Measurements from ENCODE around the gene JPH3.

Gene JPH3

DNA sequence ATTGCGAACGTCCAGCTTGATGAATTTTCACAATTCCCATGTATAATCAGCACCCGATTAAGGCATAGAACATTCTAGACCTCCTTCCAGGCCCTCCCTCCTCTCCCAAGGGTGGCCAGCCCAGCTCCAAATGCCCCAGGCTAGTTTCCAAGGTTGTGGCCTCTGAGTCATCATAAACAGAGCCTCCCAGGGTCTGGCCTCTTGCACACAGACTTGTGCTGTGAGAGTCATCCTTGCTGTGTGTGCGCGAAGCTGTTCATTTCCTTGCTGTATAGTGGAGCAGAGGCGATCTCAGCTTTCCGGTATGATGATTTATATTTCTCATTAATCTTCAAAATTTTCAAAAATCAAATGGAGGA, 20.5 kb upstream of the JPH3 start:
- Mint-ChIP-seq H3K4me3 (no peak overlapping the region), H3K36me3 (ENCODE audit: insufficient read depth) (no peaks in the 10 kb centered on the region), H3K9me3 (no peaks in the 10 kb centered on the region), H3K27me3 (peaks cover 55 to 90% of the 10 kb centered on the region in 2 donors), H3K27ac (no peak overlapping the region), H3K4me1 (ENCODE audit: low read depth in 2 of 2) (no peaks in the 10 kb centered on the region)
- ATAC-seq (replicated peaks) (no peak), DNase-seq (no peak)

DNA sequence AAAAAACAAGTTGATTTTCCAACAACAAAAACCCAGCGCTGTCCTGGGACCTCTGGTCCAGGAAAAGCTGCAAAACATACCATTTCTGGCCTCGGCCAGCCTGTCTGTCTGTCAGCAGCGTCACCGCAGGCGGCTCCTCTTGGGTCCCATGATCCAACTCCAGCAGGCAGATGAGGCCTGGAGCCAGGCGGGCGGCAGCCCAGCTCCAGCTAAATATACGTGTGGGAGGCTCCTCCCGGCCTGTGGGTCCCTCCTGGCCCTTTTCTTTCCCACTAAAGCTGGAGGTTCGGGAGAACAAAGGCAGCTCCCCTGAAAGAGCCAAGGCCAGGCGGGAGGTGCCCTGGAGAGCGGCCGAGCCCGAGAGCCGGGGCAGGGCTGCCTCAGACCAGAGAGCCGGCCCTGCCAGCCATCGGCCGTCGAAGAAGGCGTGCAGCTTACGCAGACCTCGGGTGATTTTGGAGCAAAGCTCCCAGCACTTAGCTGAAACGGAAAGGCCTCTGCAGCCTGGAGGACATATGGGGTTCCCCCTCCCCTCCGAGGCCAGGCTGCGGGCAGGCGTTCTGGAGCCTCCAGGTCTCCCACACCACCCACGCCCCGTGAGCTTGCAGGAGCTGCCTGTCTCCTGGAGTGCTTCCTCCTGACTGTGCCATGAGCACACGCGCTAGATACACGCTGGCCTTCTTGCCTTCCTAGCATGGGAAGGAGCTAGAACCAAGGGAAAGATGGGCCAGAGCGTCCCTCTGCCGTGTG, 19.9 kb upstream of the JPH3 start:
- H3K4me3 Mint-ChIP-seq, result no peak overlapping the region
- ATAC-seq (replicated peaks), result no peak
- no peaks in the 10 kb centered on the region for H3K4me1 Mint-ChIP-seq (ENCODE audit: low read depth in 2 of 2)
- no peaks in the 10 kb centered on the region for H3K9me3 Mint-ChIP-seq
- H3K27ac Mint-ChIP-seq, result no peak overlapping the region
- peaks cover 59 to 92% of the 10 kb centered on the region in 2 donors for H3K27me3 Mint-ChIP-seq
- H3K36me3 Mint-ChIP-seq (ENCODE audit: insufficient read depth), result no peaks in the 10 kb centered on the region
- DNase-seq, result no peak

DNA sequence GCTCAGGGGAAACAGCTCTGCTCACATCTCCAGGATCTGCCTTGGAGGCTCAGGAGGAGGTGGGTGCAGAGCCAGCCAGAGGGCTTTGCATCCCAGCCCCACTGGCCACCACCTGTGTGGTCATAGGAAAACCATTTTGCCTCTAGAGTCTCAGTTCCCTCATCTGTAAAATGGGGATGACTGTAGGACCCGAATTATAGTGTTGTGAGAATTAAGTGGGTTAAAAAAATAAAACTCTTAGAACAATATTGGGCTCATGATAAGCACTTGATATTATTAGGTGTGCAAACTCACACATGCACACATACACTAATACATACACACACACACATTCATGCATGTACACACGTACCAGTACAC, 19.4 kb upstream of the JPH3 start:
- peaks cover 63 to 97% of the 10 kb centered on the region in 2 donors for H3K27me3 Mint-ChIP-seq
- H3K4me1 Mint-ChIP-seq (ENCODE audit: low read depth in 2 of 2), result no peaks in the 10 kb centered on the region

DNA sequence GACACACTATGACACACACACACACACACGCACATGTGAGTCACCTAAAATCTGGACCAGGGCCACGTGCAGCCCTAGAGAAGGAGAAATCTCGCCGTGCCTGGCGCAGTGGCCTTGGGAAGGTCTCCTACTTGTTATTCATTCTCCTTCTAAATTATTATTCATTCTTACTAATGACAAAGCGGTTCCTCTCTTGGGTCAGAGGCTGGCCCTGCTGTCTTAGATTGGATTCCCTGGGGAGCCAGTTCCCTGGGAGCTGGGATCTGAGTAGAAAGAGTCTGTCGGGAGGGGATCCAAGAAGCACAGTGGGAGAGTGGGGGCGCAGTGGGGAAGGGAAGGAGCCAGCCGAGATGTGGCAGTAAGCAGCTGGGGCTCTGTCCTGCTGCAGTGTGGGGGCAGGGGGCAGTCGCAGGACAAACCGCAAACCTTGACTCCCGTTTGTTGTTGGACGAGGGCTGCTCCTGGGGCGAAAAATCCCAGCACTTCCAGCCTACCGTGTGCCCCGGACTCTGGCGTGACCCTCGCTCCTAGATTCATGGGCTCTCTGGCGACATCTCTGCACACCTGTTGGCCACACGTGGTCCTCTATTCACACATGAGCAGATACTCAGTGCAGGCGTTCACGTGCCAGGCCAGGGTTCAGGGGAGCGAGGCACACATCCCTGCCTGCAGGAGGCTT, 18.7 kb upstream of the JPH3 start:
- H3K27ac Mint-ChIP-seq, result no peak overlapping the region

More for the DNA sequence above, 19.4 kb upstream of the JPH3 start:
- no peak for ATAC-seq (replicated peaks)
- Mint-ChIP-seq H3K9me3 (no peaks in the 10 kb centered on the region), H3K4me3 (no peak overlapping the region), H3K27ac (no peak overlapping the region), H3K36me3 (ENCODE audit: insufficient read depth) (no peaks in the 10 kb centered on the region)
- no peak for DNase-seq

DNA sequence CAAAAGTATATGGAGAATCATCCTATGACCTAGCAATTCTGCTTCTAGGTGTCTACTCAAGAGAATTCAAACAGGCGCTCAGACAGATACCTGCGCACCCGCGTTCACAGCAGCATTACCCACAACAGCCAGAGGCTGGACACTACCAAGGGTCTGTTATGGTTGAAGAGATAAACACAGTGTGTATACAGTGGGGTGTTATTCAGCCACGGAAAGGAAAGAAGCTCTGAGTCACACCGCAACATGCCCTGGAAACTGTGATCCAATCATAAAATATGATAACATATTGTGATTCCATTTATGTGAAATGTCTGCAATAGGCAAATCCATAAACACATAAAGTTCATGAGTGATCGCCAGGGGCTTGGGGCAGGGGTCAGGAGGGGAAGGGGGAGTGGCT, 18.0 kb upstream of the JPH3 start:
- DNase-seq, result no peak
- Mint-ChIP-seq H3K4me1 (ENCODE audit: low read depth in 2 of 2) (no peaks in the 10 kb centered on the region), H3K27ac (no peak overlapping the region), H3K4me3 (no peak overlapping the region), H3K9me3 (no peaks in the 10 kb centered on the region), H3K36me3 (ENCODE audit: insufficient read depth) (no peaks in the 10 kb centered on the region), H3K27me3 (peaks cover 61 to 98% of the 10 kb centered on the region in 2 donors)
- ATAC-seq (replicated peaks), result no peak

More for the DNA sequence above, 18.7 kb upstream of the JPH3 start:
- ATAC-seq (replicated peaks) (no peak), DNase-seq (no peak)
- no peak overlapping the region for H3K4me3 Mint-ChIP-seq
- no peaks in the 10 kb centered on the region for H3K9me3 Mint-ChIP-seq
- H3K27me3 Mint-ChIP-seq, result peaks cover 59 to 98% of the 10 kb centered on the region in 2 donors
- no peaks in the 10 kb centered on the region for H3K36me3 Mint-ChIP-seq (ENCODE audit: insufficient read depth)
- H3K4me1 Mint-ChIP-seq (ENCODE audit: low read depth in 2 of 2), result no peaks in the 10 kb centered on the region

DNA sequence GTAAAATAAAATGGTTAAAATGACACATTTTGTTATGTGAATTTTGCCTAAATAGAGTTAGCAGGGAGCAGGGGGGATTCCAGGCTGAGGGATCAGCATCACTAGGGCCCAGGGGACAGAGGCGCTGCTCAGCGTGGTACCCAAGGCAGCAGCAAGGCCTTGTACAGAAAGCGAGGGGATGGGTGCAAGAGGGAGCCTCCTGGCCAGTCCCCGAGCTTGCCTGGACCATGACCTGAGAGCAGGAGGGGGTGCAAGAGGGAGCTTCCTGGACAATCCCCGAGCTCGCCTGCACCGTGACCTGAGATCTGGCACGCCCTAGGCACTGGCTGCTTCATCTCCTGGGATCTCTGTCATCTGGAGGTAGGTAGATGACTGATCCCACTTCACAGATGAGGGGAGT, 17.3 kb upstream of the JPH3 start:
- Mint-ChIP-seq H3K27ac (no peak overlapping the region), H3K9me3 (no peaks in the 10 kb centered on the region), H3K4me1 (ENCODE audit: low read depth in 2 of 2) (no peaks in the 10 kb centered on the region), H3K27me3 (peaks cover 68 to 98% of the 10 kb centered on the region in 2 donors), H3K36me3 (ENCODE audit: insufficient read depth) (no peaks in the 10 kb centered on the region), H3K4me3 (no peak overlapping the region)
- no peak for ATAC-seq (replicated peaks)
- DNase-seq, result no peak

DNA sequence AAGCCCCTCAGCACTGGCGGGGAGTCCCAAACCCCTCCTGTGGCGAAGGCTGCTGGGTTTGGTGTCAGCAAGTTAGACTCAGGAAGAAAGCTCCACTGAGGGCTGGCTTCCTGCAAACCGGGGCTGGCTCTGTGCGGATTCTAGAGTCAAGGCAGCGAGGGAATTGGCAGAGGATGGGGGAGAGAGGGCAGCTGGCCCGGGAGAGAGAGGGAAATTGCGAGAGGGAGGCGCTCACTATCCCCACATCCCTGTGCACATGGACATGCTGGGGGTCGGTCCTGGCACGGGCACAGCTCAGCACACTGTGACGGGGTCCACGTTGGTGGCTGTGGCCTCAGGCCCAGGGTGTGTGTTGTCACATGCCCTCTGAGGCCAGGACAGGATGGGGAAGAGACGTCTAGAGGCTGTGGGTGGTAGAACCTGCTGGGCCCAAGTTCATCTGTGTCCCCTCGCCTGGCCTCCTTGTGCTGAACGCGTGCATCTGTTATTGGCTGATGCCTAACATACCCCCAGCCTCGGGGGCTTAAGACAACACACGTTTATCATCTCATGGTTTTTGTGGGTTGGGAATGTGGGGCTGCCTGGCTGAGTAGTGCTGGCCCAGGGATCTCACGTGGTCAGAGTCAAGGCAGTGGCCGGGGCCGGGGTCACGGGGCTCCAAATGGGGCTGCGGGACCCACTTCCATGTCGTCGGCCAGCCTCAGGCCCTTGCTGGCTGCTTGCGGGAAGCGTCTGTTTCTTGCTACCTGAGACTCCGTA, 16.7 kb upstream of the JPH3 start:
- DNase-seq (no peak), ATAC-seq (replicated peaks) (no peak)
- Mint-ChIP-seq H3K27me3 (peaks cover 72 to 97% of the 10 kb centered on the region in 2 donors), H3K4me1 (ENCODE audit: low read depth in 2 of 2) (no peaks in the 10 kb centered on the region), H3K9me3 (no peaks in the 10 kb centered on the region), H3K4me3 (no peak overlapping the region), H3K27ac (no peak overlapping the region), H3K36me3 (ENCODE audit: insufficient read depth) (no peaks in the 10 kb centered on the region)

DNA sequence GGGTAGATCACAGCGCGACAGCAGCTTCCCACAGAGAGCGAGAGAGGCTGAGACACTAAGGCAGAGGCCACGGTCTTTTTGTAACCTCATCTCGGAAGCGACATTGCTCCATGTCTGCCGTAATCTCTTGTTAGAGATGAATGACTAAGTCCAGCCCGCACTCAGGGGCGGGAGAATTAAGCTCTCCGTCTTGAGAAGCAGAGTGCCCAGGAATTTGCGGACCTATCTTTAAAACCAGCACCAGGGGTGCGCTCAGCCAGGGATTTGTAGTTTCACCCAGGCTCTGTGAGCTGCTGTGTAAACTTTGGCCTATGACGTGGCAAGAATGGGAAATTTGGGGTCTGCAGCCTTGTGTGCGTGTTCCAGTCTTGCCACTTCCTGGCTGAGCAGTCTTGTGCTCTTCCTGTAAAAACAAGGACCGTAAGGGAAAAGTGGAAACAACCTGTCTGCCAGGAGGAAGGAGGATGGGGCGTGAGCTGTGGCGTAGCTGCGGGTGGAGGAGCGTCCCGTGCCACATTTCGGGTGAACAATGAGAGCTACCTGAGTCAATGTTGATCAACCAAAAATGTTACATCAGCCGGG, 16.0 kb upstream of the JPH3 start:
- no peak for DNase-seq
- Mint-ChIP-seq H3K9me3 (no peaks in the 10 kb centered on the region), H3K27ac (no peak overlapping the region), H3K27me3 (peaks cover 71 to 97% of the 10 kb centered on the region in 2 donors), H3K36me3 (ENCODE audit: insufficient read depth) (no peaks in the 10 kb centered on the region), H3K4me3 (no peak overlapping the region), H3K4me1 (ENCODE audit: low read depth in 2 of 2) (no peaks in the 10 kb centered on the region)
- ATAC-seq (replicated peaks), result no peak

DNA sequence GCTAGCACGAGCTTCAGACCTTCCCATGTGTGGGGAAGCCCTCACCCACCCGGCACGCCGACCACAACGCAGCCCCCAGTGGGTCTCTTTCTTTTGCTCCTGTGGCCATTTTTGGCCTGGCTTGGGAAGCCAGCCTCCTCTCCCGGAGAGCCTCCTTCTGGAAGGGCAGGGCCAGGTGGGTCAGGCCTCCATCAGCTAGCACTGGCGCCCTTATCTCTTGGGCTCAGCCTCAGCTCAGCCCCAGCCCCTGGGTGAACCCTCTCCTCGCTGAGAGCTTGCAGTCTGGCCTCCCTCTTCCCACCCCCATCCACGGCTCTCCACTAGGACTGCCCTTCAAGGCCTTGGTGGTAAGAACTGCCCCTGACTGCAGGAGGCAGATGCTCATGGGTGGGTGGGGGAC, 14.7 kb upstream of the JPH3 start:
- no peaks in the 10 kb centered on the region for H3K36me3 Mint-ChIP-seq (ENCODE audit: insufficient read depth)
- H3K27me3 Mint-ChIP-seq, result peaks cover 70 to 97% of the 10 kb centered on the region in 2 donors
- no peak overlapping the region for H3K4me3 Mint-ChIP-seq
- no peak for ATAC-seq (replicated peaks)
- no peak for DNase-seq
- H3K4me1 Mint-ChIP-seq (ENCODE audit: low read depth in 2 of 2), result no peaks in the 10 kb centered on the region
- H3K9me3 Mint-ChIP-seq, result no peaks in the 10 kb centered on the region
- H3K27ac Mint-ChIP-seq, result no peak overlapping the region

DNA sequence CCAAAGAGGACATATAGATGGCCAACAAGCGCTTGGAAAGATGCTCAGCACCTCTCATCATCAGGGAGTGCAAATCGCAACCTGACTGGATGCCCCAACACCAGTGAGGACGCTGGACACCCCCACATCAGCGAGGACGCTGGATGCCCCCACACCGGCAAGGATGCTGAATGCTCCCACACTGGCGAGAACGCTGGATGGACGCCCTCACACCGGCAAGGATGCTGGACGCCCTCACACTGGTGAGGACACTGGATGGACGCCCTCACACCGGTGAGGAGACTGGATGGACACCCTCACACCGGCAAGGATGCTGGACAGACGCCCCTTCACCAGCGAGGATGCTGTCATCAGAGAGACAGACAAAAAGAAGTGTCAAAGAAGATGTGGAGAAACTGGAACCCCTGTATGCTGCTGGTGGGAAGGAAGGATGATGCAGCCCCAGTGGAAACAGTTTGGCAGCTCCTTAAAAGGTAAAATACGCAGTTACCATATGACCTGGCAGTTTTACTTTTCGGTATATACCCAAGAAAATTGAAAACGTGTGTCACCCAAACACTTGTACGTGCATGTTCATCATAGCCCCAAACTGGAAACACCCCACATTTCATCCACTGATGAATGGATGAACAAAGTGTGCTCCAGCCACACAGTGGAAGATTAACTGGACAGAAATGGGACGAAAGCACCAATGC, 10.1 kb upstream of the JPH3 start:
- no peaks in the 10 kb centered on the region for H3K36me3 Mint-ChIP-seq (ENCODE audit: insufficient read depth)
- H3K4me3 Mint-ChIP-seq, result no peak overlapping the region
- no peaks in the 10 kb centered on the region for H3K9me3 Mint-ChIP-seq
- H3K27ac Mint-ChIP-seq, result no peak overlapping the region
- H3K27me3 Mint-ChIP-seq, result peaks cover 36 to 73% of the 10 kb centered on the region in 2 donors
- no peak for ATAC-seq (replicated peaks)
- no peaks in the 10 kb centered on the region for H3K4me1 Mint-ChIP-seq (ENCODE audit: low read depth in 2 of 2)
- no peak for DNase-seq

DNA sequence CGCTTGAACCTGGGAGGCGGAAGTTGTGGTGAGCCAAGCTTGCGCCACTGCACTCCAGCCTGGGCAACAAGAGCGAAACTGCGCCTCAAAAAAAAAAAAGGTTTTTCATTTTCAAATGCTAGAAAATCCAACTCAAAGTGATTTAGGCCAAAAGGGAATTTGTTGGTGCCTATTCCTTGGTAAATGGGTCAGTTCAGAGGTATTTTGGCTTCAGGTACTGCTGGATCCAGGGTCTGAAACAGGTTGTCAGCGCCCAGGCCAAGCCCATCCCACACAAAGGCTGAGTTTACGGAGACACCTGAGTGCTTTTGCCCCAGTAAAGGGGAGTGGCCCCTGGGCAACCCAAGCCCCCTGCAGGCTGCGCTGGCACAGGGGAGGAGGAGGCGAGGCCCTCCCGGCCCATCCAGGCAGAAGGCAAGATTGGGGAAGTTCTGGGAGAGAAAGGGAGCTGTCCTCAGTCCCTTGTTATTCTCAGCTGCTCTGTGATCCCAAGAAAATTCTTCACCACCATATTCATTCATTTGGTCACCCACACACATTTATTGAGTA, 8.5 kb upstream of the JPH3 start:
- DNase-seq (no peak), ATAC-seq (replicated peaks) (no peak)
- Mint-ChIP-seq H3K27ac (no peak overlapping the region), H3K4me3 (no peak overlapping the region), H3K27me3 (peaks cover 28 to 56% of the 10 kb centered on the region in 2 donors), H3K4me1 (ENCODE audit: low read depth in 2 of 2) (no peaks in the 10 kb centered on the region), H3K36me3 (ENCODE audit: insufficient read depth) (no peaks in the 10 kb centered on the region), H3K9me3 (no peaks in the 10 kb centered on the region)

DNA sequence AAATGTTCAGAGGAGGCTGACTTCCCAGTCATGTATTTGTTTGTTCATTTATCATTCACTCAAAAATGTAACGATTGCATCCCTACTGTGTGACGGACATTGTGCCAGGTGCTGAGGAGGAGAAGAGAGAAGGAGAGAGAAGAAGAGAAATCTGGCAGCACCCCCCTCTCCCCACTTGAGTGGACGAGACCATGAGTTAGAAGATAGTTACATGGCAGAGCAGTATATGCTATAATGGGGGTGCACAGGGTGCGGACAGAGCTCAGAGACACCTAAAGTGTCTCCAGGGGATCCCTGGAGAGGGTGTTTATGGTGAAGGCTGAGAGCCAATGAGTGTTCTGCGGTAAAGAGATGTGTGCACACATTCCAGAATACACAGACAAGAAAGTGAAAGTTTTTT, 6.6 kb upstream of the JPH3 start:
- Mint-ChIP-seq H3K27me3 (peaks cover 28 to 56% of the 10 kb centered on the region in 2 donors), H3K4me3 (no peak overlapping the region)

DNA sequence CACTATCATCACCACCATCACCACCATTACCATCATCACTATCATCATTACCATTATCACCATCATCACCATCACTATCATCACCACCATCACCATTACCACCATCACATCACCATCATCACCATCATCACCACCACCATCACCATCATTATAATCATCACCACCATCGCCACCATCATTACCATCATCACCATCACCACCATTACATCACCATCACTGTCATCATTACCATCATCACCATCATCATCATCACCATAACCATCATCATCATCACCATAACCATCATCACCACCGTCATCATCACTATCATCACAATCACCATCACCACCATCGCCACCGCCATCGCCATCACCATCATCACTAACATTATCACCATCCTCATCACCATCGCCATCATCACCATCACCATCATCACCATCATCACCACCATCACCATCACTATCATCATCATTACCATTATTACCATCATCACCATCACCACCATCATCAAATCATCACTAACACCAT, 4.9 kb upstream of the JPH3 start:
- Mint-ChIP-seq H3K4me1 (ENCODE audit: low read depth in 2 of 2) (no peaks in the 10 kb centered on the region), H3K27ac (no peak overlapping the region), H3K9me3 (no peaks in the 10 kb centered on the region), H3K4me3 (no peak overlapping the region), H3K36me3 (ENCODE audit: insufficient read depth) (no peaks in the 10 kb centered on the region), H3K27me3 (peaks cover 23 to 44% of the 10 kb centered on the region in 2 donors)
- DNase-seq (no peak), ATAC-seq (replicated peaks) (no peak)

More for the DNA sequence above, 6.6 kb upstream of the JPH3 start:
- H3K4me1 Mint-ChIP-seq (ENCODE audit: low read depth in 2 of 2), result no peaks in the 10 kb centered on the region
- ATAC-seq (replicated peaks) (no peak), DNase-seq (no peak)
- H3K36me3 Mint-ChIP-seq (ENCODE audit: insufficient read depth), result no peaks in the 10 kb centered on the region
- no peaks in the 10 kb centered on the region for H3K9me3 Mint-ChIP-seq
- H3K27ac Mint-ChIP-seq, result no peak overlapping the region
